Endothelial cell (in vitro differentiated cells): ENCODE measurements around the gene MICAL3. TPM values are rescaled to one million over a fixed set of nuclear protein-coding genes. Genes with fewer than 3 reads are reported as not detected.

ENCODE experiments used
- DNase-seq: peaks from one replicate; pipeline ENCODE4 v3.0.0; 2021; ENCODE audit warnings: low spot score
- H3K27ac Mint-ChIP-seq: one replicate; pipeline ENCODE4 v1.8.0; 2021; ENCODE audit warnings: mixed read lengths, inconsistent platforms; ENCODE audit not compliant: unreplicated experiment
- H3K27me3 Mint-ChIP-seq: one replicate; pipeline ENCODE4 v1.8.0; 2021; ENCODE audit warnings: mild to moderate bottlenecking, moderate library complexity, mixed read lengths, inconsistent platforms; ENCODE audit not compliant: unreplicated experiment
- H3K36me3 Mint-ChIP-seq: one replicate; pipeline ENCODE4 v1.8.0; 2021; ENCODE audit warnings: mild to moderate bottlenecking, low read depth, mixed read lengths, inconsistent platforms; ENCODE audit not compliant: unreplicated experiment
- H3K4me1 Mint-ChIP-seq: one replicate; pipeline ENCODE4 v1.8.0; 2021; ENCODE audit warnings: mild to moderate bottlenecking, mixed read lengths, inconsistent platforms; ENCODE audit not compliant: unreplicated experiment
- H3K4me3 Mint-ChIP-seq: one replicate; pipeline ENCODE4 v1.8.0; 2021; ENCODE audit warnings: mild to moderate bottlenecking, mixed read lengths, inconsistent platforms; ENCODE audit not compliant: unreplicated experiment
- H3K9me3 Mint-ChIP-seq: one replicate; pipeline ENCODE4 v1.8.0; 2021; ENCODE audit warnings: mixed read lengths, inconsistent platforms; ENCODE audit not compliant: unreplicated experiment
- CTCF ChIP-seq: fragments of 200-600 bp; sonication (generic); IDR thresholded peaks from one replicate; pipeline ENCODE4 v1.5.0; 2021; ENCODE audit warnings: antibody characterized with exemption; ENCODE audit not compliant: unreplicated experiment
- total RNA-seq: library from RNA; stranded (reverse); fragmentation: NEBNext Ultra II Directional; extraction: Animal tissue kit (Norgen Biotek cat#: 25700); gene quantifications from one replicate; pipeline ENCODE4 v1.2.1, GENCODE V29; 2021; ENCODE audit not compliant: unreplicated experiment

The MICAL3 gene
- total RNA-seq, 1 donor from 2014 or later = 54.3 TPM

GRCh38 chr22:17860220-17860965 is 164.0 kb downstream of the MICAL3 start:
- H3K4me3 Mint-ChIP-seq = no peak overlapping the region
- H3K36me3 Mint-ChIP-seq = peaks cover 21% of the 10 kb centered on the region
- no peaks in the 10 kb centered on the region for H3K9me3 Mint-ChIP-seq
- TF ChIP-seq CTCF = no peak
- DNase-seq = no peak
- no peak overlapping the region for H3K27ac Mint-ChIP-seq
- H3K4me1 Mint-ChIP-seq = no peaks in the 10 kb centered on the region
- H3K27me3 Mint-ChIP-seq = peaks cover 3% of the 10 kb centered on the region

GRCh38 chr22:17858033-17858432 is 166.3 kb downstream of the MICAL3 start:
- Mint-ChIP-seq H3K27ac (no peak overlapping the region), H3K9me3 (no peaks in the 10 kb centered on the region), H3K4me1 (no peaks in the 10 kb centered on the region), H3K4me3 (no peak overlapping the region), H3K27me3 (peaks cover 8% of the 10 kb centered on the region), H3K36me3 (peaks cover 10% of the 10 kb centered on the region)
- DNase-seq = no peak
- no peak for TF ChIP-seq CTCF

GRCh38 chr22:17855572-17856290 is 168.6 kb downstream of the MICAL3 start:
- Mint-ChIP-seq H3K9me3 (no peaks in the 10 kb centered on the region), H3K27me3 (peaks cover 8% of the 10 kb centered on the region), H3K4me1 (no peaks in the 10 kb centered on the region), H3K4me3 (peak overlapping the region; percentile 42), H3K36me3 (peaks cover 9% of the 10 kb centered on the region), H3K27ac (peak overlapping the region; percentile 68)
- no peak for DNase-seq
- TF ChIP-seq CTCF = no peak

GRCh38 chr22:17853073-17853472 is 171.3 kb downstream of the MICAL3 start:
- Mint-ChIP-seq H3K27ac (no peak overlapping the region), H3K4me3 (no peak overlapping the region), H3K9me3 (no peaks in the 10 kb centered on the region), H3K27me3 (peaks cover 7% of the 10 kb centered on the region), H3K4me1 (no peaks in the 10 kb centered on the region), H3K36me3 (peaks cover 3% of the 10 kb centered on the region)
- TF ChIP-seq CTCF = no peak
- no peak for DNase-seq

GRCh38 chr22:17851759-17852158 is 172.6 kb downstream of the MICAL3 start:
- no peaks in the 10 kb centered on the region for H3K9me3 Mint-ChIP-seq
- DNase-seq = no peak
- H3K27me3 Mint-ChIP-seq = peaks cover 7% of the 10 kb centered on the region
- H3K4me1 Mint-ChIP-seq = no peaks in the 10 kb centered on the region
- H3K4me3 Mint-ChIP-seq = no peak overlapping the region
- TF ChIP-seq CTCF = no peak
- no peak overlapping the region for H3K27ac Mint-ChIP-seq
- H3K36me3 Mint-ChIP-seq = peaks cover 3% of the 10 kb centered on the region
